Muscle of arm (tissue), 12 donors: ENCODE measurements around the gene CRACDL. TPM values are rescaled to one million over a fixed set of nuclear protein-coding genes. Genes with fewer than 3 reads are reported as not detected.
A peak's percentile ranks its signal among the peaks of the same experiment; 100 is the strongest.

ENCODE experiments used
- DNase-seq: peaks from one replicate; pipeline ENCODE4 v3.0.0-alpha.2; 2013
- polyA plus RNA-seq, 12 donors: library from polyadenylated mRNA; unstranded; fragments of 120-200 nt; gene quantifications; one replicate each; pipeline ENCODE4 v1.2.1, GENCODE V29; 2013; ENCODE audit not compliant: insufficient read length in 12 of 12

Gene CRACDL
- polyA plus RNA-seq, 12 donors = 0.92 to 9.8 (median 1.8) TPM; not detected in 1

GRCh38 chr2:98928242-98928641 lies 7.8 kb downstream of the CRACDL start:
- DNase-seq = no peak

- DNase-seq = no peak
These were observed 9.0 kb downstream of the CRACDL start for GRCh38 chr2:98927027-98927426.

- DNase-seq = no peak
These were observed 9.4 kb downstream of the CRACDL start for GRCh38 chr2:98926601-98927000.

DNA sequence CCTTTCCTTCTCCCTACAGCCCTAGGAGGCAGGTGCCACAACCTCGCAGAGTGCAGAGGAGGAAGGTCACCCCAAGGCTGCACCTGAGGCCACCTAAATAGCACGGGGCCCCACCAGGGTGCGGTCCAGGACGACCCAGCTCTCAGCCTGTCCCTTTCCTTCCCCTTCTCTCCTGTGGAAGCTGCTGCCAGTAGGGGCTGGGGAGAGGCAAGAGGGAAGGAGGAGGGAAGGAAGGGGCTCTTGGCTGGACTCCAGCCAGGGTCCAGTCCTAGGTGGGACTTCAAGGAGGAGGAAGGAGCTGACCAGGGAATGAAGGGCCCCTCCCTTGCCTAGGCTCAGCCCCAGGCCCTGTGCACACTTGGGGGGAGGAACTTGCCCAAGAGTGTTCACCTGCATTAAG lies 11.1 kb downstream of the CRACDL start:
- DNase-seq = no peak

GRCh38 chr2:98924038-98924830 lies 11.8 kb downstream of the CRACDL start:
- DNase-seq = no peak

DNA sequence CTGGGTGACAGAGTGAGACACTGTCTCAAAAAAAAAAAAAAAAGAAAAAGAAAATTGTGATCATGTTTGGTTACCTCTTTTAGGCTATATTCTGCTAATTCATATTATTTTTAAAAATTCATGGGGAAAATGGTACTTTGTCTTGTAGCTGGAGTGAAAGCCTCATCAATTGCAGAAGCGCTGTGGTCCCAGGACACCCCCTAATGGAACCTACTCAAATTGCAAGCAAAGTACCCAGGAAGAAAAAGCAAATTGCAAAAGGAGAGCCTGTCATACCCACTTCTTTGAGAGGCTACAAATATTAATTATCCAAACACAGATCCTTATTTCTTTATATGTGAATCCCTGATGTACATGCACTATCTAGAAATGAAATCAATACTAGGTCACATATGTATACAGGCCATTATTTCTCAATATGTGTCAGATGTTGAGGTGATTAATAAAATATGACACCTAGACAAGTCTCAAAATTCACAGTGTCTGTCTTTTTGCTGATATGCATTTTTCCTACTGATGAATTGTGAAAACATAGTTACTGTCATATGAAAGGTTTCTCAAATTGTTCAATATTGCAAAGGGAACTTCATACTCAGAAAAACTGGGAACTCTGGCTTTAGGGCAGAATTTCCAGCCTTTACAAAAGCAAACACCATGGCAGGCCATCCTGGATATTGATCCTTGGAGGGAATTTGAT lies 12.6 kb downstream of the CRACDL start:
- DNase-seq = no peak

GRCh38 chr2:98921062-98921461 lies 15.0 kb downstream of the CRACDL start:
- DNase-seq = no peak

GRCh38 chr2:98917031-98917471 lies 19.0 kb downstream of the CRACDL start:
- DNase-seq = no peak

DNA sequence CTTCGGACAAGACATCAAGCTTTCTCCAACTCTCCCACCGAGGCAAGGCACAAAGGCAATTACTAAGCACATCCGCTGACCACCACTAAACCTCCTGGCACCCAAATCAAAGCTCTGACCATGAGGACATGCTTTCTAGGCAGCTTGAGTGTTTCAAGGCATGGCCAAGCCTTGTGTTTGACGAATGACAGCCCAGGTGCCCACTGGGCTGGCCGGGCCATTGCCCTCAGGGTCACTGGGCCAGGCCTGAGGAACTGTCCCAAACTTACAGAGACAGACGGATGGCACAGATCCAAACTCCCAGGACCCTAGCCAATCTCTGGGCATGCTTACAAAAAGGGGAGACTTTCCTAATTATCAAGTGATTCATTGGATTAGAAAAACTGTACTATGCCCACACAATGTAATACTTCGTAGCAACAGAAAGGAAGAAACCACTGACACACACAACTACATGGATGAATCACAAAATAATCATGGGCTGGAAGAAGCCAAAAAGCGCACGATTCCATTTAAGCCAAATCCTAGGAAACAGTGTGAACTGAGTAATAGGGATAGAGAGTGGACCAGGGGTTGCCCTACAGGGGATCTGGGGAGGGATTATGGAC lies 20.2 kb downstream of the CRACDL start:
- DNase-seq = no peak

- DNase-seq = no peak
These were observed 21.1 kb downstream of the CRACDL start for GRCh38 chr2:98914713-98915580.

DNA sequence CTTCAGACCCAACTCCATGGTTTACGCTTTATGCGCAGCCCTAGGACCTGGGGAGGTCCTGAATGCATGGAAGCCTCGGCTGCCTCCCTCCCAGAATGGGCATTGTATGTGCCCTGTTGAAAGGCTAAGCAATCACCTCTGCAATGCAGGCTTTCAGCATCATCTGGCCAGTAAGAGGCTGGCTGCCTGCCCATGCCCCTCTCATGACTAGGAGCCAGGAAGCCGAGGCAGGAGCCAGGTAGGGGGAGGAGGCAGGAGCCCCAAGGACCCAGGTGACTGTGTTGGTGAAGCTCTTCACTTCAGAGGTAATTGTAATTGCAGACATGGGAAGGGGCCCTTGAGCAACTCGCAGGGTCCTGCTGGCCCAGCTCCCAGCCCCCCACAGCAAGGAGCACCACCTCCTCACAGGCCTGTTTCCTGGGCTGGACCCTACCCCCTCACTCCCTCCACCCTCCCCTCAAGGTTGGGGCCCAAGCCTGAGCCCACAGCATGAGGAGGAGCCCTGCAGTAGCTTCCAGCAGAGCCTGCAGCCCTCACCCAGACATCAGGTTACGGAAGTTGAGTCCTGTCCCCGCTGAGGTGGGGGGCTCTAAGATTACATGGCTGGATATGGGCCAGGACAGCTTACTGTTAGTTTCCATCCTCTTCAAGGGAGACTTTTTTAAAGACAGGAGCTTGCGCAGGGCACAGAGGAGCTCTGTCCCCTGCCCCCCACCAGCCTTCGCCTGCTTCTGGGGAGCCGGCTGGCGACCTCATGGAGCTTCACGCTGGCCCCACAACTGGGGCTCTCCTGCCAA lies 21.9 kb downstream of the CRACDL start:
- DNase-seq = no peak

GRCh38 chr2:98912957-98913915 lies 22.8 kb downstream of the CRACDL start:
- no peak for DNase-seq

GRCh38 chr2:98912221-98912851 lies 23.7 kb downstream of the CRACDL start:
- DNase-seq = peak; percentile 38

GRCh38 chr2:98911376-98912154 lies 24.5 kb downstream of the CRACDL start:
- DNase-seq = no peak

- no peak for DNase-seq
These were observed 25.0 kb downstream of the CRACDL start for GRCh38 chr2:98911126-98911375.

- no peak for DNase-seq
These were observed 25.5 kb downstream of the CRACDL start for GRCh38 chr2:98910349-98911125.

GRCh38 chr2:98909317-98910211 lies 26.5 kb downstream of the CRACDL start:
- peak; percentile 44 for DNase-seq
